K562 (cell line): ENCODE data around the gene ULK3.

ENCODE experiments used
- TCF7L2 ChIP-seq: fragments of 150-350 bp; IDR thresholded peaks from 2 replicates; pipeline ENCODE4 v1.6.1; 2016; ENCODE audit warnings: low read depth, mild to moderate bottlenecking, low read length, moderate library complexity
- ZC3H4 ChIP-seq: sonication (generic); formaldehyde crosslinking; IDR thresholded peaks from 2 replicates; pipeline ENCODE4 v1.9.0; 2021; ENCODE audit warnings: missing genetic modification reagents, borderline replicate concordance

DNA sequence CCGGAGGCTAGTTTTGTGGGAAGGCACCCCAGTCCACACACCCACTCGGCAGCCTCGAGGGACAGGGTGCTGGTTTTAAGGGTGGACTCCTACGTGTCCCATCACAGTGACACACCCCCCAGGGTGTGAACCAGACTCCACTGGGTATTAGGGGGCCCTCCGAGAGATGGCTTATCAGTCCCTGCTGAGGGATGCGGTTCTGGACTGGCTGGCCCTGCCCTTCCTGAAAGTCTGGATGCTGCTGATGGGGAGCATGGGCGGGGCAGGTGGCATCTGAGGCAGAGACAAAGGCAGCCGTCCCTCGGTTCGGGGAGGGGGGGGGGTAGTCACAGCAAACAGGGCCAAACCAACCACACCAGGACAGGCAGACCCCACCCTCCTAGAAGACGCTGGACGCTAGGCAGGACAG is 939 bp upstream of the ULK3 start:
- no peak for TF ChIP-seq ZC3H4
- TF ChIP-seq TCF7L2, result no peak
